Fibroblast of lung (primary cell): ENCODE results near the gene ITPR2.

Experiments
- CTCF ChIP-seq, 2 donors: IDR thresholded peaks in 1 of 2; conservative IDR thresholded peaks in 1 of 2; 1 replicate in 1 of 2; 2 replicates in 1 of 2; pipeline ENCODE4 v1.5.1; 2011 to 2012; ENCODE audit warnings: low read length in 2 of 2, control low read depth in 1 of 2, inconsistent platforms in 1 of 2, low read depth in 1 of 2, mild to moderate bottlenecking in 1 of 2
- EZH2 ChIP-seq: IDR thresholded peaks from 2 replicates; pipeline ENCODE4 v1.5.1; 2012; ENCODE audit warnings: low read length, control low read depth, mild to moderate bottlenecking; ENCODE audit errors: missing control alignments

- TF ChIP-seq CTCF (conservative IDR thresholded peaks at IDR 0.05 in 1 of 2, IDR thresholded peaks at IDR 0.05 in 1 of 2; ENCODE audit: low read depth in 1 of 2, low read length in 2 of 2) = no peak
- no peak for TF ChIP-seq EZH2
Measured at GRCh38 chr12:26535826-26536225, 297.2 kb downstream of the ITPR2 start.
